A549 treated with CORT108297 at 1 μM for 4 hours (cell line): ENCODE data around the gene PABPN1. TPM values are rescaled to one million over a fixed set of nuclear protein-coding genes. Genes with fewer than 3 reads are reported as not detected.

Experiments
- total RNA-seq: library from RNA; stranded (reverse); fragments of 200-300 nt; extraction: Qiagen RNA extraction; gene quantifications from 5 replicates; pipeline ENCODE4 v1.2.3, GENCODE V29; 2022

The PABPN1 gene, protein sequence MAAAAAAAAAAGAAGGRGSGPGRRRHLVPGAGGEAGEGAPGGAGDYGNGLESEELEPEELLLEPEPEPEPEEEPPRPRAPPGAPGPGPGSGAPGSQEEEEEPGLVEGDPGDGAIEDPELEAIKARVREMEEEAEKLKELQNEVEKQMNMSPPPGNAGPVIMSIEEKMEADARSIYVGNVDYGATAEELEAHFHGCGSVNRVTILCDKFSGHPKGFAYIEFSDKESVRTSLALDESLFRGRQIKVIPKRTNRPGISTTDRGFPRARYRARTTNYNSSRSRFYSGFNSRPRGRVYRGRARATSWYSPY
- 139 to 159 TPM (median 152 TPM) in 5 replicates for total RNA-seq

DNA sequence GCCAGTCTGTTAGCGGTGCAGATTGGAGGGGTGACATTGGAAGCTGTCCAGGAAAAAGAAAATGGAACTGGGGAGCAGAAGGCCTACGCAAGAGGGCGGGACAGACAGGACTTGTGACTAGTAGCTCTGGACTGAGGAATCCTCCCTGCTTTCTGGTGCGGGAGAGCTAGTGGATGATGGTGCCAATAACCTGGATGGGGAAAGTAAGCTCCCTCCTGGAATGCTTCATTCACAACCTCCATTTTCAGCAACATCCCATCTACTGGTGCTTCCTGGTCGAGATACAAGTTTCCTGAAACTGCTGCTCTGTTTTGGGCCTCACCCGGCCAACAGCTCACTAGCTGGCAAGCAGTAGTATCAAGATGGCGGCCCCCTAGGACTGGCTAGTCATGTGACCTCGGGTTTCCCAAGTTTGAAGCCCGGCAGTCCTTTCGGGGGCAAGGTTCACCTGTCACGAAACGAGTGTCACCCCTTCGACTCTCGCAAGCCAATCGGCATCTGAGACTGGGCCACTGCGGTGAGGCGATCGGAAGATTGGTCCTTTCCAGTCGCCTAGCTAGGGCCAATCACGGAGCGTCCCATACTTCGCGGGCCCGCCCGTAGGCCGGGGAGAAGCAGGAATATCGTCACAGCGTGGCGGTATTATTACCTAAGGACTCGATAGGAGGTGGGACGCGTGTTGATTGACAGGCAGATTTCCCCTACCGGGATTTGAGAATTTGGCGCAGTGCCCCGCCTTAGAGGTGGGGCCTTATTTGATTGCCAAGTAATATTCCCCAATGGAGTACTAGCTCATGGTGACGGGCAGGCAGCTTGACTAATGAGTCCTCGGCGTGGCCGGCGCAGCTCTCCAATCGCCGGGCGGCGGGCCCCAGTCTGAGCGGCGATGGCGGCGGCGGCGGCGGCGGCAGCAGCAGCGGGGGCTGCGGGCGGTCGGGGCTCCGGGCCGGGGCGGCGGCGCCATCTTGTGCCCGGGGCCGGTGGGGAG lies at the start of gene PABPN1:
Gene PABPN1 (plus strand): TSS at position 874 of the 988 bp plus-strand sequence. CDS start 13 bp downstream, at position 887.

DNA sequence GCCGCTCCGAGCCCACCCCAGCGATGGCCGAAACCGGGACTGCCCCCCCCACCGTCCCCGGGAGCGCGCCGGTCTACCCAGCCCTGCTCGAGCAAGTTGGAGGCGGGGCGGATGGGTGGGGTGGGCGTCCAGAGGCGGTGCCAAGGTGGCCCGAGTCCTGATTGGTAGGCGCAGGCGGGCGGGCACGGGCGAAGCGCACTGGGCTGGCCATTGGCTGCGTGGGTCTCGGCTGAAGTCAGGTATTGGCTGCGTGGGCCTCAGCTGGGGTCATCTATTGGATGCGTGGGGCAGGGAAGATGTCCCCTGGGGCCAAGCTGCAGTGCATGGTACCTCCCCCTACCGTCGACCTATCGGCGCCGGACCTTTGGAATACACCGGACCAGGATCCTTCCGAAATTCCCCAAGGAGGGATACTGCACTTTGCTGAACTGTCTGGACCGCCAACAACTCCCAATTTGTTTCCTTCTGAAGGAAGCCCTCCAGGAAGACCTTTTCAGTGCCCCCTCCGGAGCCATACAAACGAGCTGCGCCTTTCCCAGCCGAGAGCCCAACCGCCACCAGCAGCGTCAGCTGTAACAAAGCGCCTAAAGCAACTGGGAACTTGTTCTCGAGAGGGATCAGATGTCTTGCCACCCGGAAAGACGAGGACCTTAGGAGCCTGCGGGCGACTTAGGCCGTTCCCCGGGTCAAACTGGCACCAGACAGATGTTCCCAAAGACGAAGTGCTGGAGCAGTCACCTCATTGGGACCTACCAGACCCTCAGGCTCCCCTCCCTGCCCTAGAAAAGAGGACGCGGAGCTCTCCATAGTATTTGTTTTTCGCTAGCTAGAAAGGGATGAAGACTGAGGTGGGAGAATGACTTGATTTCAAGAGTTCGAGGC lies 35.0 kb upstream of the PABPN1 start, which contains the start of gene HOMEZ:
Gene HOMEZ (minus strand): TSS at position 113 of the 882 bp plus-strand sequence. CDS start 180 bp downstream, outside the sequence.

GRCh38 chr14:23302290-23303225 lies 18.7 kb upstream of the PABPN1 start, which contains the start of gene PPP1R3E:
TSS of gene PPP1R3E (minus strand) at chr14:23302859. CDS start at chr14:23302576, 283 bp downstream.

DNA sequence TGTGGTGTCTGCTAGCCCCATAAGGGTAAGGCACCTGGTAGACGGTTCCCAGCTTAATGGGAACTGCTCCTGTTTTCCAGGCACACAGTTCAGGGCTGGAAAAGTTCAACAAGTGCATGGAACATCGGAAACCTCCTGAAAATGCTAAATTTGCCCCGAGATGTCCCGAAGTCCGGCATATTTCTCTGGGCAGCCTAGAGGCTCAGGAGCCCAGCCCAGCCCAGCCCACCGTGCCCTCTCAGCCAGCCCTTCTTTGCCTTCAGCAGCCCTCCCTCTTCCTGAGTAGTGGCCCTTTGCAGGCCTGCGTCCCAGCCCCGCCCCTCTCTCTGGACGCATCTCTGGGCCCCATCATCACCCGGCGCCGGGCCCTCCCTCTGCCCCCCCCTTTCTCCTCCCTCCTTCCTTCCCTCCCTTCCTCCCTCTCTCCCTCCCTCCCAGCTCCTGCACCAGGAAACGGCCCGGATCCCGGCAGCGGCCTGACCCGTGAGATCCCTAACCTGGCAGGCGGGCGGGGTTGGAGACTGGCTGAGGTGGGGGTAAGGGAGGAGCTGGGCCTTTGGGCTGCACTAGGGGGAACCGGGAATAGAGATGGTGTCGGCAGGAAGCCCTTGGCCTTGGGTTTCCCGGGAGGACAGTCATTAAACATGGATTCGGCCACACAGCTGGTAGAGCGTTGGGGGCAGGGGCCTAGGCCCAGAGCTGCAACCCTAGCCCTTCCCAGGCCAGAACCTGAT lies 14.7 kb upstream of the PABPN1 start, which contains the start of gene BCL2L2:
Gene BCL2L2 (plus strand): TSS at position 422 of the 734 bp plus-strand sequence. CDS start 935 bp downstream, outside the sequence.

GRCh38 chr14:23352506-23353432 lies 31.5 kb downstream of the PABPN1 start, which contains the start of gene SLC22A17:
TSS of gene SLC22A17 (minus strand) at chr14:23352887.

GRCh38 chr14:23365036-23365731 lies 43.9 kb downstream of the PABPN1 start, which contains the start of gene EFS:
TSS of gene EFS (minus strand) at chr14:23365172. CDS start at chr14:23365025, 147 bp downstream.

DNA sequence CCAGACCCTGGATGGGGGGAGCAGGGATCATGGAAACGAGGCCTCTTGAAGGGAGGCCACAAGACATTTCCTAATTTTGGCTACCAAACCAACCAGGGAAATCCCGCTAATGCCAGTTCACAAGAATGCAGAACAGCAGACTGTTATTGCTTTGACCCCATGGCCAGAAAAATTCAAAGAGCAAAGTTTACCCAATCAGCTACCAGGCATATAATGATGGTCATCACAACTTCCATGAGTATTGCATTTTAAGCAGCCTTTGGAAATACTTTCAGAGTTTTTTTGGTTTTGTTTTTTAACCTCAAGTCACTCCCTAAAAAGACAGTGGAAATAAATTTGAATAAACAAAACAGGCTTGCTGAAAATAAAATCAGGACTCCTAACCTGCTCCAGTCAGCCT lies 51.3 kb downstream of the PABPN1 start, which contains the start of gene IL25:
Gene IL25 (plus strand): TSS at position 301 of the 400 bp plus-strand sequence.

Other genes with a start within 250 kb of the PABPN1 start
- 98.4 to 109 TPM (median 104 TPM) in 5 replicates for gene ACIN1, start 226.3 kb upstream of the PABPN1 start, total RNA-seq
- 85.2 to 110 TPM (median 105 TPM) in 5 replicates for gene C14orf119, start 226.0 kb upstream of the PABPN1 start, total RNA-seq
- not detected in 5 replicates for gene CIROP, start 216.5 kb upstream of the PABPN1 start, total RNA-seq
- not detected in 5 replicates for gene CEBPE, start 202.2 kb upstream of the PABPN1 start, total RNA-seq
- 0.47 to 0.73 TPM (median 0.55 TPM) in 5 replicates for gene SLC7A8, start 137.8 kb upstream of the PABPN1 start, total RNA-seq
- not detected in 5 replicates for gene RNF212B, start 83.5 kb upstream of the PABPN1 start, total RNA-seq
- gene HOMEZ, start 35.3 kb upstream of the PABPN1 start, total RNA-seq: 6.2 to 10.2 TPM (median 9.1 TPM) in 5 replicates
- gene PPP1R3E, start 18.6 kb upstream of the PABPN1 start, total RNA-seq: 2.9 to 4.8 TPM (median 4.0 TPM) in 5 replicates
- 17.7 to 23.3 TPM (median 20.7 TPM) in 5 replicates for gene BCL2L2, start 14.6 kb upstream of the PABPN1 start, total RNA-seq
- 5.4 to 8.8 TPM (median 7.3 TPM) in 5 replicates for gene SLC22A17, start 31.4 kb downstream of the PABPN1 start, total RNA-seq
- gene EFS, start 43.7 kb downstream of the PABPN1 start, total RNA-seq: not detected in 5 replicates
- gene IL25, start 51.4 kb downstream of the PABPN1 start, total RNA-seq: not detected in 5 replicates
- not detected in 5 replicates for gene CMTM5, start 55.6 kb downstream of the PABPN1 start, total RNA-seq
- not detected in 5 replicates for gene MYH6, start 86.8 kb downstream of the PABPN1 start, total RNA-seq
- gene MYH7, start 114.2 kb downstream of the PABPN1 start, total RNA-seq: not detected in 5 replicates
- gene NGDN, start 148.2 kb downstream of the PABPN1 start, total RNA-seq: 56.9 to 78.2 TPM (median 60.9 TPM) in 5 replicates
- 0.84 to 1.6 TPM (median 1.2 TPM) in 5 replicates for gene ZFHX2, start 230.3 kb downstream of the PABPN1 start, total RNA-seq
- 13.7 to 14.9 TPM (median 14.3 TPM) in 5 replicates for gene THTPA, start 234.8 kb downstream of the PABPN1 start, total RNA-seq
- gene AP1G2, start 246.3 kb downstream of the PABPN1 start, total RNA-seq: 41.1 to 67.5 TPM (median 49.7 TPM) in 5 replicates